KOPT-K1 (cell line): ENCODE data around the gene ANKMY1.

Experiments
- H3K27ac ChIP-seq: fragments of 200-600 bp; sonication (generic); 2 replicates; pipeline ENCODE4 v1.5.1; 2016; ENCODE audit warnings: antibody characterized with exemption, mild to moderate bottlenecking, low read depth, low read length; ENCODE audit not compliant: poor library complexity, severe bottlenecking
- H3K36me3 ChIP-seq: fragments of 200-600 bp; sonication (generic); 2 replicates; pipeline ENCODE4 v1.5.1; 2017; ENCODE audit warnings: antibody characterized with exemption, mild to moderate bottlenecking, low read length, moderate library complexity; ENCODE audit not compliant: insufficient read depth
- H3K9me3 ChIP-seq: fragments of 200-600 bp; sonication (generic); 2 replicates; pipeline ENCODE4 v1.5.1; 2017; ENCODE audit warnings: antibody characterized with exemption, low read length, mild to moderate bottlenecking; ENCODE audit not compliant: insufficient read depth, poor library complexity, severe bottlenecking

ANKMY1 gene

GRCh38 chr2:240443891-240444301 lies 113.9 kb downstream of the ANKMY1 start:
- no peaks in the 10 kb centered on the region for H3K36me3 ChIP-seq
- H3K27ac ChIP-seq: no peak overlapping the region
- no peaks in the 10 kb centered on the region for H3K9me3 ChIP-seq

GRCh38 chr2:240442891-240443715 lies 114.7 kb downstream of the ANKMY1 start:
- no peaks in the 10 kb centered on the region for H3K9me3 ChIP-seq

GRCh38 chr2:240441993-240442411 lies 115.8 kb downstream of the ANKMY1 start:
- Histone ChIP-seq H3K36me3 (no peaks in the 10 kb centered on the region), H3K27ac (no peak overlapping the region), H3K9me3 (no peaks in the 10 kb centered on the region)

More at GRCh38 chr2:240442891-240443715, 114.7 kb downstream of the ANKMY1 start:
- Histone ChIP-seq H3K27ac (no peak overlapping the region), H3K36me3 (no peaks in the 10 kb centered on the region)

GRCh38 chr2:240441326-240441992 lies 116.3 kb downstream of the ANKMY1 start:
- no peak overlapping the region for H3K27ac ChIP-seq
- H3K9me3 ChIP-seq: no peaks in the 10 kb centered on the region
- H3K36me3 ChIP-seq: no peaks in the 10 kb centered on the region

- H3K36me3 ChIP-seq: no peaks in the 10 kb centered on the region
- H3K27ac ChIP-seq: no peak overlapping the region
- H3K9me3 ChIP-seq: no peaks in the 10 kb centered on the region
These were observed 117.0 kb downstream of the ANKMY1 start for GRCh38 chr2:240440704-240441320.

GRCh38 chr2:240440251-240440650 lies 117.5 kb downstream of the ANKMY1 start:
- H3K9me3 ChIP-seq: no peaks in the 10 kb centered on the region
- no peak overlapping the region for H3K27ac ChIP-seq
- no peaks in the 10 kb centered on the region for H3K36me3 ChIP-seq

GRCh38 chr2:240439698-240440151 lies 118.1 kb downstream of the ANKMY1 start:
- no peaks in the 10 kb centered on the region for H3K9me3 ChIP-seq
- H3K27ac ChIP-seq: no peak overlapping the region

GRCh38 chr2:240438810-240439697 lies 118.7 kb downstream of the ANKMY1 start:
- H3K9me3 ChIP-seq: no peaks in the 10 kb centered on the region
- H3K27ac ChIP-seq: no peak overlapping the region
- H3K36me3 ChIP-seq: no peaks in the 10 kb centered on the region

More at GRCh38 chr2:240439698-240440151, 118.1 kb downstream of the ANKMY1 start:
- H3K36me3 ChIP-seq: no peaks in the 10 kb centered on the region

GRCh38 chr2:240437861-240438809 lies 119.7 kb downstream of the ANKMY1 start:
- Histone ChIP-seq H3K27ac (no peak overlapping the region), H3K36me3 (no peaks in the 10 kb centered on the region), H3K9me3 (no peaks in the 10 kb centered on the region)

GRCh38 chr2:240437551-240437860 lies 120.3 kb downstream of the ANKMY1 start:
- Histone ChIP-seq H3K36me3 (no peaks in the 10 kb centered on the region), H3K9me3 (no peaks in the 10 kb centered on the region), H3K27ac (no peak overlapping the region)

GRCh38 chr2:240436683-240437550 lies 120.9 kb downstream of the ANKMY1 start:
- no peak overlapping the region for H3K27ac ChIP-seq
- no peaks in the 10 kb centered on the region for H3K9me3 ChIP-seq
- H3K36me3 ChIP-seq: no peaks in the 10 kb centered on the region

- no peaks in the 10 kb centered on the region for H3K9me3 ChIP-seq
- H3K27ac ChIP-seq: no peak overlapping the region
- H3K36me3 ChIP-seq: no peaks in the 10 kb centered on the region
These were observed 121.7 kb downstream of the ANKMY1 start for GRCh38 chr2:240435948-240436682.
